ENCODE measurements around the gene SCAF1.

- TF ChIP-seq CHD2 (IDR thresholded peaks at IDR 0.05; ENCODE audit: low read depth, low read length), result no peak
- TF ChIP-seq ZFY (CRISPR knock-in tag; IDR thresholded peaks at IDR 0.05), result no peak
- TF ChIP-seq ATF2 (CRISPR knock-in tag; IDR thresholded peaks at IDR 0.05), result no peak
- no peak for TF ChIP-seq MIER2 (CRISPR knock-in tag; IDR thresholded peaks at IDR 0.05)
- no peak for TF ChIP-seq ZNF674 (CRISPR knock-in tag; IDR thresholded peaks at IDR 0.05; ENCODE audit: low read depth)
- no peak for TF ChIP-seq KLF16 (CRISPR knock-in tag; IDR thresholded peaks at IDR 0.05)
- no peak for TF ChIP-seq FOXP4 (CRISPR knock-in tag; IDR thresholded peaks at IDR 0.05)
- TF ChIP-seq ZNF546 (CRISPR knock-in tag; conservative IDR thresholded peaks at IDR 0.05), result no peak
- no peak for TF ChIP-seq MEIS1 (CRISPR knock-in tag; IDR thresholded peaks at IDR 0.05; ENCODE audit: borderline replicate concordance)
- no peak for TF ChIP-seq ZC3H13 (CRISPR knock-in tag; IDR thresholded peaks at IDR 0.05)
- no peak for TF ChIP-seq POLR2AphosphoS5 (IDR thresholded peaks at IDR 0.05; ENCODE audit: low read depth, low read length)
These were observed 28.6 kb upstream of the SCAF1 start for GRCh38 chr19:49613374-49613773.

Data from HepG2 (cell line).